HG02571 (cell line): Measurements from ENCODE around the gene PPFIBP1.
A peak's percentile ranks its signal among the peaks of the same experiment; 100 is the strongest.

ENCODE experiments used
- ATAC-seq: cut with Tn5 transposase; IDR thresholded peaks from one replicate; pipeline ENCODE4 v1.9.1; 2021; ENCODE audit warnings: mild to moderate bottlenecking, moderate library complexity; ENCODE audit not compliant: unreplicated experiment

PPFIBP1 gene

DNA sequence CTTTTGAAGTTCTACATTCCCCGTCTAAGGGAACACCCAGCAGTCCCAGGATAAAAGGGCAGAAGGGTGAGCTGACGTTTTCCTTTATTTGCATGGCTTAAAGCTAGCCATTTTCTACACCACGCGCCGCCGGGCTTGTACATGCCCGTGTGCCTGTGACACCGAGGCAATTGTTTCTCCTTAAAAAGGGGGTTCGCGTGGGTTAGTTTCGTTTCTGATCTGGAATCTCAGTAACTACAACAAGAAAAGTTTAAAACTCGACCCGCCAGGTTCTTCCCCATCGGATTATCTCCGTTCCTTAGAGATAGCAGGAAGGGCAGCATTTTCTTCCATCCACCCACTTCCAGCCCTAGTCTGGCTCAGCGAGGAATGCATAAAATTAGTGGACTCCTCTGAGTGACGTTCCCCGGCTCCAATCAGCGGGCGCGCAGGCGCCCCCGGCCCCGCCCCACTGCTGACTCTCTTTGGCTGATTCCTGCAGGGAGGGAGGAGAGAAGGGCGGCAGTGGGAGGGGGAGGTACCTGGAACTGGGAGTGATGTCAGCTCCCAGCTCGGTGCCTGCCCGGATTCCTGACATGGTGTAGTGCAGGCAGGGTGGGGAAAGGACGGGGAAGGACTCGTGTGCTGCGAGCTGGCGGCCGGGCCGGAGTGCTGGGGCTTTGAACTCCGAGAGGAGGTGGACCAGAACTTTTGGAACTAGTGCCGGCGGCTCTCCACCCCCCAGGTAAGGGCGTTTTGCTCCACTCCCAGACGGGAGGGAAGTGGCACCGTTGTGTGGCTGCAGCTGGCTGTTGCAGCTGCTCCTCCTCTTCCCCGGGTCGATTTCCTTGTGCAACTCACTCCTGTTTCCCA lies at the start of gene PPFIBP1:
Gene PPFIBP1 (plus strand): TSS at position 565 of the 852 bp plus-strand sequence. CDS start 109,191 bp downstream, outside the sequence.
- ATAC-seq: peak; percentile 98

DNA sequence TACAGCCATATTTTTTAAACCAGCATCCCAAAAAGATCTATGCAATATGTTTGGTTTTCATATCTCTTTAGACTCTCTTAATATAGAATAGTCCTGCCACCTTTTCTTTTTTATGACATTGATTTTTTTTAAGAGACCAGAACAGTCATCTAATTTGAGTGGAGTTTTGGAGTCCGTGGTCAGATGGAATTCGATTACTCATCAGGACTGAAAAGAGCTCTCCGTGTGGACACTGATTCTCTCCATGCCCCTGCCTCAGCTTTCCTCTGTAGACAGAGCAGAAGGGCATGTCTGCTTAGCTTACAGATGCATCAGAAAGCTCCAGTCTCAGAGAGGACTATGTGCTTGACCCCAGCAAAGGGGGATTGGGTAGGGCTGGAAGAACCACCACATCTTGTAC lies 49.7 kb upstream of the PPFIBP1 start:
- no peak for ATAC-seq

DNA sequence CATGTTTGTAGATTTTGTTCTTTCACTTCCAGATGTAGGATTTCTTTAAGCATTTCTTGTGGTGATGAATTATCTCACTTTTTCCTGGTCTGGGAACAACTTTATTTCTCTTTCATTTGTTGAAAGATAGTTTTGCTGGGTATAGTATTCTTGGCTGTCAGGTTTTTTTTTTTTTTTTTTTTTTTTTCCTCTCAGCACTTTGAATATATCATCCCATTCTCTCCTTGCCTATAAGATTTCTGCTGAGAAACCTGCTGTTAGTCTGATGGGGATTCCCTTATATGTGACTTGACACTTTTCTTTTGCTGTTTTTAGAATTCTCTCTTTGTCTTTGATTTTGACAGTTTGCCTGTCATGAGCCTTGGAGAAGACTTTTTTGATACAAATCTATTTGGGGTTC lies 47.0 kb upstream of the PPFIBP1 start:
- ATAC-seq: no peak

DNA sequence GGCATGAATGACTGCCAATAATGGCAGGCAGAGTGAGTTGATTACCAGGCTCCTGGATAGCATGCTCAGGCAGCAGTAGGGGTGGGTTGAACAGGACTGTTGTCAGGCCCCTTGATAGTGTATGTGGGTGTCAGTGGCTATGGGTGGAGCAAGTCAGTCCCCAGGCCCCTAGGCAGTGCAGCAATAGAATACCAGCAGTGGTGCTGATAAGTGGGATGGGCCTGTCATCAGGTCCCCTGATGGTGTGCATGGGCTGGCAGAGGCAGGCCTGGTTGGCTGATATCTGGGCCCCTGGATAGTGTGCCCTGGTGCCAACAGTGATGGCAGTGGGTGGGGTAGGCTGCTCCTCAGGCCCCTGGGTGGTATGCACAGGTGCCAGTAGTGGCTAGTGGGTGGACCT lies 45.1 kb upstream of the PPFIBP1 start:
- ATAC-seq: no peak

DNA sequence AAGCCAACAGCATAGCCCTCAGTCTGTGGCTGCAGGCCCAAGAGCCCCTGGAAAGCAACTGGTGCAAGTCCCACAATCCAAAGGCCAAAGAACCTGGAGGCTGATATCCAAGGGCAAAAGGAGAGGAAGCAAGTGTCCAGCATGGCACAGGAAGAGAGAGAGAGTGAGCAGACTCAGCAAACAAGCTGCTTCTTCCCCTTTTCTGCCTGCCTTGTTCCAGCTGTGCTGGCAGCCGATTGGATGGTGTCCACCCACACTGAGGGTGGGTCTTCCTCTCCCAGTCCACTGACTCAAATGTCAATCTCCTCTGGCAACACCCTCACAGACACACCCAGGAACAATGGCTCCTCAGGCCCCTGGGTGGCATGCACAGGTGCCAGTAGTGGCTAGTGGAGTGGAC lies 44.0 kb upstream of the PPFIBP1 start:
- ATAC-seq: no peak

DNA sequence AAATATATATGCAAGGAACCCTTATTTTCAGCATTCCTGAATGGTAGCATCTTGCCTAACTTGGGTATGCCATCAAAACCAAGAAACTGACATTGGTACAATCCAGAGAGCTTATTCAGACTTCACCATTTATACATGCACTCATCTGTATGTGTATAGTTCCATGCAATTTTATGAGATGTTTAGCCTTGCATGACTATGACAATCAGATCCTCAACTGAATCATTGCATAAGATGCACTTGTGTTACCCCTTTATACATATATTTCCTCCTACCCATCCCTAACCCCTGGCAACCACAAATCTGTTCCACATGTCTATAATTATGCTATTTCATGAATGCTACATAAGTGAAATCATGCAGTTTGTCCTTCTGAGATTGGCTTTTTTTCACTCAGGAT lies 37.0 kb upstream of the PPFIBP1 start:
- ATAC-seq: no peak

DNA sequence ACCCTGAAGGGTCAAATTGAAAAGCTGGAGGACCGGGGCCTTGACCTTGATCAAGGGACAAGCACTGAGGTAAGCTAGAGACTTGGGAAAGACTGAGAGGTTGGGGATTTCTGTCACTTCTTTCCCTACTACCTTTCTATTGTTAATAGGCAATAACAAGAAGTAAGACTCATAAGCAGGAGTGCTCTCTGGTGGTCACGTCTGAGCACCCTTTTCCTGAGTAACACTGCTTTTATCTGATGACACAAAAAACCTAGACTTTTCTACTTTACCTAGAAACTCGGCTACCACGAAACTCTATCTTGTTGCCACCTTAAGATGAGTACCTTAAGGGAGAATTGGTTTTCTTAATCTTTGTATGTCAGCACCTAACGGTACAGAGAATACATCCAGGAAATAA lies 35.5 kb upstream of the PPFIBP1 start:
- no peak for ATAC-seq

DNA sequence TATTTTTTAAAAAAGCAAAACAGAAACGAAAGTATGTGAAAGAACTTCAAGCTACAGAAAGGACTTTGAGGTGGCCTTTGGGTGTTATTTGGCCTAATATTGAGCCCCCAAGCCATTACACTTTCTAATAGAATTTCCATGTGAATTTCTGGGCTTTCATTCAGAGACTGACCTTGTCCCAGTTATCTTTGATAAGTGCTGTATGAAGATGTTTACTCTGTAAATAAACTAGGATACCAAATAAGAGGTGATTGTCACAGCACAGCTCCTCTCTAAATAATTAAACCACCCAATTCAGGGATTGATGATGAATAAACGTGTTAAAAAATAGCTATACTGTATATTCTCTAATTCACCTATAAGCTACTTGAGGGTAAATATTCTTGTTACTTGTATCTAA lies 32.8 kb upstream of the PPFIBP1 start:
- ATAC-seq: no peak

DNA sequence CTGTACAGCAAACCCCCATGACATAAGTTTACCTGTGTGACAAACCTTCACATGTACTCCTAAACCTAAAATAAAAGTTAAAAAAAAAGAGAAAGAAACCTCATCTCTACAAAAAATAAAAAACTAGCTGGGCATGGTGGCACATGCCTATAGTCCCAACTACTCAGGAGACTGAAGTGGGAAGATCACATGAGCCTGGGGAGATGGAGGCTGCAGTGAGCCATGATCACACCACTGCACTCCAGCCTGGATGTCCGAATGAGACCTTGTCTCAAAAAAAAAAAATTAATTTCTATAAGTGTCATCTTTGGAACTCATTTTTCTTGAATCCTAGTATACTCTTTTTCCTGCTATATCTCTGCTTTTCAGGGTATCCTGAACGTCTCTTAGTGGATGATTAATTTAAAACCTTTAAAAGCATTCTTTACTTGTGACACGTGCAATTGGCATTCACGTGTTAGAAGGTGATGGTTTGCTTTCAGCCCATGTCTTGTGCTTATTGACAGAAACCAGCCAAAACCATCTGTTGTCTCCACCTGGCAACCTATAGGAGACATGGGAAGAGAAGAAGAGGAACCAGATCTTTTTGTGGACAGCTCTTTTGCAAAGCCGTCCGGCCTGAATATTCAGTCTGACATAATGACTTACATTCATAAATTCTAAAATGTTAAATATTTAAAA lies 30.6 kb upstream of the PPFIBP1 start:
- ATAC-seq: no peak

DNA sequence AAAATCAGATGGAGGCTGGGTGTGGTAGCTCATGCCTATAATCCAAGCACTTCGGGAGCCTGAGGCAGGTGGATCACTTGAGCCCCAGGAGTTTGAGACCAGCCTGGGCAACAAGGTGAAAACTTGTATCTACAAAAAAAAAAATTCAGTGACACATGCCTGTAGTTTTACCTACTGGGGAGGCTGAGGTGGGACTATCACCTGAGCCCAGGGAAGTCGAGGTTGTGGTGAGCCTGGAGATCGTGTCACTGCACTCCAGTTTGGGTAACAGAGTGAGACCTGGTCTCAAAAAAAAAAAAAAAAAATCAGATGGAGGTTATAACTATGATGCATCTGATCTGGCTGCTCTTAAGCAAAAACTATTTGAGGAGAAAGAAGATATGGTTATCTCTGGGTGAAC lies 26.6 kb upstream of the PPFIBP1 start:
- no peak for ATAC-seq

DNA sequence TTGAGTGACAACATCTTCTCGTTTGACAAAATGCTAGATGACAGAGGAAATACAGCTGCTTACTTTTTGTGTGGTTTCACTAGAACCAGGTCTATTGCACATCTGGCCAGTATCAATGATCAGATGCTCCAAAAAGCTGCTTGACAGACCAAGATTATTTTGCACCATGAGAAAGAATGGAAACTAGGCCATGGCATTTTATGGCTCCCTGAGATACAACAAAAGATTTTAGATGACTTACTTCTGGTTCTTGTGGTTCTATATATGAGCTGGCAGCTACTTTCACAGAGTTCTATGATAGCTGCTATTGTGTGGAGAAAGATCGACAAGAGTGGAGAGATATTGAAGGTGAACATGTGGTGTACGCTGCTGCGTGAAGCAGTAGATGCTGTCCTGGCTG lies 25.9 kb upstream of the PPFIBP1 start:
- ATAC-seq: no peak

DNA sequence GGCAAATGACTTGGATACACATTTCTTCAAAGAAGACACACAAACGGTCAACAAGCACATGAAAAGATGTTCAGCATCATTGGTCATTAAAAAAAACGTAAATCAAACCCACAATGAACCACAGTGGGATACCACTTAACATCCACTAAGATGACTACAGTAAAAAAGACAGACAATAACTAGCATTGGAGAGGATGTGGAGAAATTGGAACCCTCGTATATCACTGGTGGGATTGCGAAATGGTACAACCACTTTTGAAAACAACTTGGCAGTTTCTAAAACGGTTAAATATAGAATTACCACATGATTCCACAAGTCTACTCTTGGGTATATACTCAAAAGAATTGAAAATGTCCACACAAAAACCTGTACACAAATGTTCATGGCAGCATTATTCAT lies 25.2 kb upstream of the PPFIBP1 start:
- ATAC-seq: no peak

DNA sequence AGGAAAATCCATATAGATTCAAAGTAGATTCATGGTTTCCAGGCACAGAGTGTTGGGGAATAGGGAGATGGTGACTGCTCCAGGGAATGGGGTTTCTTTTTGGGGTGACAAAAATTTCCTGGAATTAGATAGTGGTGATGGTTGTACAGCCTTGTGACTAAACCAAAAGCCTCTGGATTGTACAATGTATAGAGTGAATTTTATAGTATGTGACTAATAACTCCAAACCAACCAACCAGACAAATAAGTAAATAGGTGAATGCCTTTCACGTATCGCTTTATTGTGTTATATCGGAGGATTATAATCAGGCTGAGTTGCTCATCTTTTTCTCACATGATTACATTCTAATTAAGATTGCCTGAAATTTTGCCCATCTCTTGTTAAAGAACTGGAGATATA lies 24.6 kb upstream of the PPFIBP1 start:
- ATAC-seq: no peak

DNA sequence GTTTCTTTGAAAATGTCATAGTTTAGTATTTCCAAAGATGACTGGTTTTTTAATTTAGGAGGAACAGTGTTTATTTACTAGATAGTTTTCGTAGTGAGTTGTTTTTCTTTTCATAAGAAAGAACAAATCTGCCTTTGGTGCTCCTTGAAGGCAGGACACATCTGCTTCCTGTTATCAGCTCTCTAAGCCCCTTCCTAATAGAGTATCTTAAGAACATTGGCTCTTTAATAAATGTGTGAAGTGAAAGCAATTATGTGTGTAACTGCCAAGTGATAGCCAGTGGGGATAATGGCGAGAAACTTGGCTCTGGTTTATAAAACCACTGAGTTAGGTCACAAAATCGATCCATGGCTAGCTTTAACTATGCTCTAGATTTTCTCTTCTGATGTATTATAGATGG lies 23.5 kb upstream of the PPFIBP1 start:
- ATAC-seq: no peak

DNA sequence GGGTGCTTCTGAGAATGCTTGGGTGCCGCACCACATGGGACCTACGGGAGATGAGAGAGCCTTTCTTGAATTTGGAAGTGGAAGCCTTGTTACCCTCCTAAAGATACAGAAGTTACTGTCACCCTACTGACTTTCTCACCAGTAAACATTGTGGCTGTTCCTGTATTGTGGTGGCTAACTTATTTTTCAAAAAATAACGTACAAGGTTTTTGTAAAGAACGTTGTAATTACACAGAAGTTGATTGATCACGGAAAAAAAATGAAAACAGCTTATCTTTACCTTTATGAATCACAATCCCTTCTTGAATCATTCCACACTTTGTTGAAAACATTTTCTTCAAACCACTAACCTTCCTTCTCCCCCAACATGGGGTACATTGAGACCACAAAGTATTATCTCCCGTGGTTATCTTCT lies 22.0 kb upstream of the PPFIBP1 start:
- no peak for ATAC-seq

DNA sequence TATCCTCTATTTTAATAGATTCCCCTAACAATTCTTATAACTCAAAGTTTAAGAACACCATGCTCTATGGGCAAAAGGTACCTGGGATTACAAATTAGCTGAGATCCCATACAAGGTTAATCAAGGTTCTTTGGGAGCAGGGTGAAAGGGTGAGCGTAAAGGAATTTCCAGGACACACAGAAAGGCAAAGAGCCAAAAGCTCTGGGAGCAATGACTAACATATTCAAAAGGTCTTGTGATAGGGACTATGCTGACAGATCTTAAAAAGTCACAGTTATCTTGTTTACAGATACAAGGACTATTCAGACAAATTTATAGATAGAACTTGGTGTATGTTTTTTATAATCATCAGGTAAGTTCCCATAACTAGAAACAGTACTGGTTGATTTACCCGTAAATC lies 19.5 kb upstream of the PPFIBP1 start:
- no peak for ATAC-seq

DNA sequence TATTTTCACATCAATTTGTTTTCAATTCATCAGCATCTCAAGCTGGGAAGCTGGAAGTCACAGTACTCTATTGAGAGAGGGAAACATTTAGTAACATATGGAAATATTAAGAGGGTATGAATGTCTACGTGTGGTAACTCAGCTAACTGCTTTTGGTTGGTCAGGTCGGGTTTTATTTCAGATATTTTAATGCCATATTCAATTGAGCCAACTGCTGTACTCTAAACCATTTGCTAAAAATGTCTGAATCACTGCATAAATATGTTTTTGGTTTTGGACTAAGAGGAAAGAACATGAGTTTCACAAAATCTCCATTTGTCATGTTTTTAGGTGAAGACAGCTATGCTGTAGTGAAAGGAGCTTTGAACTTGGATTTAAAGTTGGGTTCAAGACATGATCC lies 18.9 kb upstream of the PPFIBP1 start:
- no peak for ATAC-seq

DNA sequence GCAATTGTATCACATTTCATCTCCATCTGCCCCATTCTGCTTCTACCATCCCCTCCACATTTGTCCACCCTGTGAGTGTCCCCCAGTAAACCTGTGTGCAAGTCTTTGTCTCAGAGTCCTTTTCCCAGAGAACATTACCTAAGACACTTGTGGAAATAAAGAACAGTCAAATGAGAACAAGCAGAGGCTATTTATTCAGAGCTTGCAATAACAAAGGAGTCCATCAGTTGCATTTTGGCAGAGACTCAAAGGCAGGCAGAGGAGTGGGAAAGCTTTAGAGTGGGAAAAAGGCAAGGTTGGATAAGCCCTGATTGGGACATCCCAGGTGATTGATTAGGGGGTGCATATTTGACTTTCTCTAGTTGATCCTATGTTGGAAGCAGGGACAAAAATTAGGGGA lies 18.2 kb upstream of the PPFIBP1 start:
- no peak for ATAC-seq

DNA sequence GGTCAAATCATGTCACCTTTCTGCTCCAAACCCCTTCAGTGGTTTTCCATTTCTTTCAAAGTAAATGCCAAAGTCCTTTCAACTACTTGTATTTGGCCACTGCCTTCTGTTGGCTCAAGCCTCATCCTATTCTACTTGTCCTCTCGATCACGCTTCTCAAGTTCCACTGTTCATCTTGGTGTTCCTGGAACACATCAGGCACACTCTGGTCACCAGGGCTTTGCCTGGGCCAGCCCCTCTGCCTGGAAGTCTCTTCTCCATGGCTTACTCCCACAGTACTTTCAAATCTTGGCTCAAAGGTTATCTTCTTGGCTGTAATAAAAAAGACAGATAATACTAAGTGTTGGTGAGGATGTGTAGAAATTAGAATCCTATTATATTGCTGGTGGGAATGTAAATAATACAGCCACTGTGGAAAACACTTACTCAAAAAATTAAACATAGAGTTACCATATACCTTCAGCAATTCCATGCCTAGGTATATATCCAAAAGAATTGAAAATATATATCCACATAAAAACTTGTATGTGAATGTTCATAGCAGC lies 17.3 kb upstream of the PPFIBP1 start:
- ATAC-seq: no peak

DNA sequence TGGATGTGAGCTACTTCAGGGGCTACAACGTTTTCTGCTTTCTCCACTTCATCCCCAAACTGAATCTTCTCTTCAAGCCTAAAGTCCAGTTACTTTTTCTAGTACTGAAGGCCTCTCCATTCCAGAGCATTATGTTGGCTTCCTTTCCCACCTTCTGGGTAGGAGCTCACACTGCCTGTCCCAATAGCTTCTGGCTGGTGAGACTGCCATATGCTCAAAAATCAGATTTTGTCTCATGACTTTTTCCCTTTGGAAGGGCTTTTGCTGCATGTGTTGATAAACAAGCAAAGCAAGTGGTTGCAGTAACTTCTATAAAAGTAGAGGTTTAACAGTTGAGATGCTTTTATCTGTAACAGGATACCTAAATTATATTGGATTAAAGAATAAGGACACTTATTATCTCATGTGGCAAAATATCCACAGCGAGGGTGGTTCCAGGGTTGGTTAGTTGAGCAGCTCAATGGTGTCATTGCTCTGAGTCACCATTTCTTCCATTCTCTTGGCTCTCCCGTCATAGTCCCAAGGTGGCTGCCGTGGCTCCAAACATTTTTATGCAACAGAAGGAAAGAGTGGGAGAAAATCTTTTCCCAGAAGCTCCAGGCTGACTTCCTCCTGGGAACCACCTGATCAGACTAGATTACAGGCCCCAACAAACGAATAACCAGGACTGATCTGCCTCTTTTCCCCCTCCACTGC lies 15.1 kb upstream of the PPFIBP1 start:
- no peak for ATAC-seq

DNA sequence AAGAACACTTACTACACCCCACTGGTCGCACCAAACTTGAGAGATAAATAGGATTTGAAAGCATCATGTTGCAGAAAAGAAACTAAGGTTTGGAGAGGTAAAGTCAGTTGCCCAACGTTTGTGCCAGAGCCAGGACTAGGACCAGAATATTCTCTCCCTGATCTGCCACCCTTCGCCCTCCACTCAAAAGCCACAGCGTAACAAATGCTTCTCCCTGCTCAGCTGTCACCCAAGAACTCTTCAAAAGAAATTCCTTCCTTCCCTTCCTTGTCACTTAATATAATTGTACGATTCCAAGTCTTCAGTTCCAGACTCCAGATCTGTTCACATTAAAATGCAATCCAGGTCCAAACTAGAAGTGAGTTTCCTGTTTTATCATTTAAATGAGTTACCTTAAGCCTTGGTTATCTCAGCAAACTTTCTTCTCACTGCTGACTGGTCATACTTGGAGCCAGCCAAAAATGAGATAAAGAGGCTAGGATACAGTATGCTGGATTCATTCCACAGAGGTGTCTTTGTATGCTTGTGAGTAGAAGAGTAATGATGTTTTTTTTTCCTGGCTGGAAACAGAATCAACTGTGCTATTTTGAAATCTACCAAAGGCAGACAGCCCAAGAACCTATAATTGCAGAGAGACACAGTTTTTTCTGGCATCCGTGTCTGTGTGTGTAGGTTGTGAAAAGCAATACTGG lies 12.8 kb upstream of the PPFIBP1 start:
- ATAC-seq: no peak
